A549 (cell line): ENCODE results near the gene WNT7B. TPM values are rescaled to one million over a fixed set of nuclear protein-coding genes. Genes with fewer than 3 reads are reported as not detected.

Experiments used
- ATAC-seq, 2 experiments: fragments of 200-7000 bp in 1 of 2; fragments of >200 bp in 1 of 2; cut with Nextera tagmentation in 1 of 2; cut with Tn5 transposase in 1 of 2; 3 replicates each; pipeline versions ENCODE4 v1.8.0 to v1.9.1; 2018 to 2020; ENCODE audit warnings: mild to moderate bottlenecking in 1 of 2, moderate library complexity in 1 of 2
- CTCF ChIA-PET: fragments of 300-600 bp; sonication (Branson Sonifier 250); formaldehyde crosslinking; extraction: SDS; loops from one replicate; lab custom pipeline; 2021; ENCODE audit warnings: antibody characterized with exemption, inconsistent platforms; lab: Yijun Ruan, JAX
- POLR2A ChIA-PET: fragments of 350-600 bp; formaldehyde crosslinking; extraction: SDS; loops from one replicate; lab custom pipeline; 2021; ENCODE audit warnings: antibody characterized with exemption, inconsistent platforms; lab: Yijun Ruan, JAX
- DNase-seq, 2 experiments: peaks; one replicate each; pipeline versions ENCODE4 v3.0.0 to v3.0.0-alpha.2; 2011 to 2016; ENCODE audit warnings: low read depth in 1 of 2, low spot score in 1 of 2
- FAIRE-seq: peaks from 2 replicates; lab custom pipeline; 2011; peaks lifted over from hg19 to GRCh38; lab: Jason Lieb, UNC
- H3K27ac ChIP-seq, 2 experiments: fragments of >200 bp; sonication (Bioruptor Twin); formaldehyde crosslinking; 3 replicates each; pipeline ENCODE4 v1.5.1; 2016 to 2017
- H3K4me1 ChIP-seq: fragments of >200 bp; sonication (Bioruptor Twin); formaldehyde crosslinking; 3 replicates; pipeline ENCODE4 v1.6.1; 2016
- H3K4me2 ChIP-seq: fragments of >200 bp; sonication (Bioruptor Twin); formaldehyde crosslinking; 3 replicates; pipeline ENCODE4 v1.6.1; 2016
- H3K4me3 ChIP-seq: fragments of >200 bp; sonication (Bioruptor Twin); formaldehyde crosslinking; 3 replicates; pipeline ENCODE4 v1.5.1; 2016
- H3K9me3 ChIP-seq: fragments of >200 bp; sonication (Bioruptor Twin); formaldehyde crosslinking; 3 replicates; pipeline ENCODE4 v1.6.1; 2016
- CBX2 ChIP-seq: fragments of 200-600 bp; sonication (generic); IDR thresholded peaks from 2 replicates; pipeline ENCODE4 v1.6.1; 2016; ENCODE audit warnings: low read depth, mild to moderate bottlenecking, borderline replicate concordance
- CBX8 ChIP-seq: fragments of 200-600 bp; sonication (generic); IDR thresholded peaks from 2 replicates; pipeline ENCODE4 v1.6.1; 2016
- CHD4 ChIP-seq: fragments of 200-600 bp; sonication (generic); IDR thresholded peaks from 2 replicates; pipeline ENCODE4 v1.6.1; 2016; ENCODE audit warnings: antibody characterized with exemption, mild to moderate bottlenecking, borderline replicate concordance
- EHMT2 ChIP-seq: fragments of 200-600 bp; sonication (generic); IDR thresholded peaks from 2 replicates; pipeline ENCODE4 v1.6.1; 2016; ENCODE audit warnings: antibody characterized with exemption, low read depth, mild to moderate bottlenecking, moderate library complexity
- FOSL2 ChIP-seq, 2 experiments: fragments of 450-650 bp in 1 of 2; fragments of >200 bp in 1 of 2; sonication (Bioruptor Twin) in 1 of 2; formaldehyde crosslinking; IDR thresholded peaks; 2 replicates each; pipeline versions ENCODE4 v1.5.0 to v1.6.1; 2016 to 2020; ENCODE audit warnings: mild to moderate bottlenecking in 1 of 2, moderate library complexity in 1 of 2
- FOXS1 ChIP-seq: fragments of 250-450 bp; sonication (Bioruptor Pico); IDR thresholded peaks from 2 replicates; pipeline ENCODE4 v1.5.0; 2020; ENCODE audit warnings: mild to moderate bottlenecking, moderate library complexity
- HEYL ChIP-seq: fragments of 250-450 bp; sonication (Bioruptor Pico); IDR thresholded peaks from 2 replicates; pipeline ENCODE4 v1.8.0; 2021; ENCODE audit warnings: mild to moderate bottlenecking, moderate library complexity
- HOXA7 ChIP-seq: fragments of 250-450 bp; sonication (Bioruptor Pico); IDR thresholded peaks from 2 replicates; pipeline ENCODE4 v1.5.0; 2020; ENCODE audit warnings: mild to moderate bottlenecking, moderate library complexity
- HOXB13 ChIP-seq: fragments of 250-450 bp; sonication (Bioruptor Pico); IDR thresholded peaks from 2 replicates; pipeline ENCODE4 v1.5.0; 2020; ENCODE audit warnings: low read depth, mild to moderate bottlenecking, moderate library complexity
- JUNB ChIP-seq: fragments of >200 bp; sonication (Bioruptor Twin); formaldehyde crosslinking; IDR thresholded peaks from 2 replicates; pipeline ENCODE4 v1.6.1; 2016
- KDM5A ChIP-seq: fragments of 200-600 bp; sonication (generic); IDR thresholded peaks from 2 replicates; pipeline ENCODE4 v1.6.1; 2016; ENCODE audit warnings: antibody characterized with exemption, mild to moderate bottlenecking
- MAZ ChIP-seq: fragments of 150-350 bp; IDR thresholded peaks from 2 replicates; pipeline ENCODE4 v1.6.1; 2014; ENCODE audit warnings: antibody characterized with exemption, low read depth, low read length, borderline replicate concordance
- POLR2A ChIP-seq: IDR thresholded peaks from 2 replicates; pipeline ENCODE4 v1.6.1; 2012; ENCODE audit warnings: mild to moderate bottlenecking, low read length
- POLR2AphosphoS2 ChIP-seq: conservative IDR thresholded peaks from 2 replicates; pipeline ENCODE4 v1.6.1; 2012; ENCODE audit warnings: low read length, improper control_type of control experiment, inconsistent platforms
- RCOR1 ChIP-seq: fragments of 150-350 bp; IDR thresholded peaks from 2 replicates; pipeline ENCODE4 v1.6.1; 2014; ENCODE audit warnings: antibody characterized with exemption, low read length, low read depth
- ZFP36 ChIP-seq: fragments of 450-650 bp; IDR thresholded peaks from 2 replicates; pipeline ENCODE4 v1.6.1; 2014; ENCODE audit warnings: borderline replicate concordance; ENCODE audit not compliant: partially characterized antibody
- ZSCAN20 ChIP-seq: fragments of 250-450 bp; sonication (Bioruptor Pico); IDR thresholded peaks from 2 replicates; pipeline ENCODE4 v1.8.0; 2022; ENCODE audit warnings: mild to moderate bottlenecking, moderate library complexity
- WGBS: methylation state at CpG from one replicate; pipeline ENCODE4 v1.1.6; 2017; ENCODE audit errors: missing lambda C conversion rate; 5-methylcytosine and 5-hydroxymethylcytosine counted together
- polyA plus RNA-seq, 4 experiments: library from polyadenylated mRNA; depleted of rRNA in 3 of 4; stranded (reverse); fragments of >200 nt; fragmentation: RNase III in 1 of 4; extraction: RNeasy Plus Mini Kit Qiagen cat#74134 plus additional on column Dnase treatment in 1 of 4; gene quantifications; 2 replicates in 3 of 4; 3 replicates in 1 of 4; pipeline ENCODE4 v1.2.3, GENCODE V29; 2011 to 2017
- TF ChIP-seq, protein P1 (sequence below): IDR thresholded peaks from 2 replicates; pipeline ENCODE4 v1.6.1; 2012
- TF ChIP-seq, protein P2 (sequence below): fragments of >200 bp; sonication (Bioruptor Twin); formaldehyde crosslinking; IDR thresholded peaks from 3 replicates; pipeline ENCODE4 v1.6.1; 2016

Gene WNT7B
- polyA plus RNA-seq, 2 of the 4 experiments (the other 2 are of a cell fraction), result 16.9 to 80.8 TPM

DNA sequence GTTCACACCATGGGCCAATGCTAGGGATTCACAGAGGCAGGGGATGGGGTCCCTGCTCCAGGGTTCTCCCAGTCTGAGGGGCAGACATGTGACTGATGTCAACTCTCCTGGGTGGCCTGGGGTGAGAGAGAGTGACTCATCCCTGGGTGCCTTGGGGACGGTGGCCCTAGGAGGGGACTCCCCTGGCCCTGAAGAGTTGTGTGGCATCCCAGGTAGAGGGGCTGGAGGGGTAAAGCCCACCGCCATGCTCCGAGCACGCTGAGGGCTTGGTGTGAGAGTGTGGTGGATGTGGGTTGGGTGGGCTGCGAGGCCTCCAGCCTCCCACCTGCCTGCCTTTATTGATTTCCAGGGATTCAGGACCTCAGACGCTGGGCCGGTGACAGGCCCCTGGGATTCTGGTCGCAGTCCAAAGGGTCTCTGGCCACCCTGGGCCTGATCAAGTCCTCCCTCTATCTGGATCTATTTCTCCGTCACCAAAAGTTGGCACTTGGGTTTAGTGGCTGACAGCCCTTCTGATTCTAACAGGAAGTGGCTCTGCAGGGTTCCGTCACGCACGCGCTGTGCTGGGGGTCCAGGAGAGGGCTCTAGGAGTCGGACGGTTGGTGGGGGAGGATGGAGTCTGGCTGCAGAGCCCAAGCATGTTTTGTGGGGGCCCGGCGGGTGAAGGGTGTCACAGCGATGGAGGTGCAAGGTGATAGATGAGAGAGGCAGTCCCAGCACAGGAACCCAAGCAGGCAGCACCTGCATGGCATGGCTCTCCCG lies 27.3 kb upstream of the WNT7B start:
- CTCF ChIA-PET, result interaction anchor here (1.8 to 10.7 kb wide), 6 partner anchors 9 to 375 kb away, joined by 4 to 133 read pairs (median 48); no protein-coding TSS in a partner anchor
- Histone ChIP-seq H3K4me1 (peaks cover 31% of the 10 kb centered on the region), H3K9me3 (no peaks in the 10 kb centered on the region), H3K27ac (peak overlapping the region in 1 of 2 experiments; percentile 61; a peak in 3 of 6 replicates), H3K4me3 (no peak overlapping the region), H3K4me2 (no peak overlapping the region)
- POLR2A ChIA-PET, result no interaction called here
- no peak for TF ChIP-seq FOSL2 (IDR thresholded peaks at IDR 0.05)
- TF ChIP-seq FOSL2 (CRISPR knock-in tag; IDR thresholded peaks at IDR 0.05), result 0 out of 2 replicates have a peak, but pooled peaks have one; percentile 26
- no peak for TF ChIP-seq JUNB
- ATAC-seq, result no peak
- no peak for FAIRE-seq
- WGBS, result 94% methylated on average over 18 of the region's 19 CpGs
- no peak for DNase-seq

DNA sequence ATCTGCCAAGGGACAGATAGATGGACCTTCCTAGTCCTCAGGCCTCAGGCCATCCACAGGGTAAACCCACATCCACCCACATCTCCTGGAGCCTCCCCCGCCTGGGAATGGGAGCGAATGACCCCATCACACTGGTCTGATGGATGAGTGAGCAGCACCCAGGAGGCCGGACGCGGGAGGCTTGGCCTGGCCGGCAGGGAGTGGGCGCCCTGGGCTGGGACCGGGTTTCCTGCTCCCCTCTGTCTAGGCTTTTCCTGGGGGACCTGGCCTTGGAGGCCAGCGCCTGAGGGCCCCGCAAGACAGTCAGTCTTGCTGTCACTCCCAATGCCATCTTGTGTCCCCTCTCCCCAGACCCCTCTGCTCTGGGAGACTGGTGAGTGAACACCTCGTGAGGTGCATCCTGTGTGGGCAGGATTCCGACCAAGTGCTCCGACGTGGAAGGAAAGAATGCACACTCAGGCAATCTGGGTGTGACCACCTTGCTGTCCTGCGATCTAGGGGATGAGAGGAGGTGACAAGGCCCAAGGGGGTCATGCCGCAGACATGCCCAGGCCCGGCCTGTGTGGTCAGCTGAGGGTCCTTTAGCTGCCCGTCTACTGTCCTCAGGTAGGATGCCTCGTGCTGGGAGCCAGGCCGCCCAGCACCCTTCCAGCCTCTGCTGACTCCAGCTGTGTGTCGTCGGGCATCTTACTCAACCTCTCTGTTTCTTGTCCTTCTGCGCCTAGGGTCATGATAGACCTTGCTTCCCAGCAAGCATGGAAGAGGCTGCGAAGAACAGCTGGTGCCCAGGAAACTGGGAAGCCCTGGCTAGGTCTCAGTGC lies 26.5 kb upstream of the WNT7B start:
- CTCF ChIA-PET, result interaction anchor here (0.9 to 10.7 kb wide), 3 partner anchors 9 to 114 kb away, joined by 3 to 133 read pairs (median 6); no protein-coding TSS in a partner anchor
- TF ChIP-seq ZFP36 (peak; percentile 20), ZSCAN20 (no peak)
- Histone ChIP-seq H3K4me3 (no peak overlapping the region), H3K9me3 (no peaks in the 10 kb centered on the region), H3K4me2 (no peak overlapping the region), H3K4me1 (peaks cover 31% of the 10 kb centered on the region), H3K27ac (peak overlapping the region; percentile 51 to 61; a peak in 4 of 6 replicates)
- DNase-seq (no peak), FAIRE-seq (no peak), ATAC-seq (no peak)
- 89% methylated on average over 17 of the region's 24 CpGs for WGBS
- POLR2A ChIA-PET, result no interaction called here

DNA sequence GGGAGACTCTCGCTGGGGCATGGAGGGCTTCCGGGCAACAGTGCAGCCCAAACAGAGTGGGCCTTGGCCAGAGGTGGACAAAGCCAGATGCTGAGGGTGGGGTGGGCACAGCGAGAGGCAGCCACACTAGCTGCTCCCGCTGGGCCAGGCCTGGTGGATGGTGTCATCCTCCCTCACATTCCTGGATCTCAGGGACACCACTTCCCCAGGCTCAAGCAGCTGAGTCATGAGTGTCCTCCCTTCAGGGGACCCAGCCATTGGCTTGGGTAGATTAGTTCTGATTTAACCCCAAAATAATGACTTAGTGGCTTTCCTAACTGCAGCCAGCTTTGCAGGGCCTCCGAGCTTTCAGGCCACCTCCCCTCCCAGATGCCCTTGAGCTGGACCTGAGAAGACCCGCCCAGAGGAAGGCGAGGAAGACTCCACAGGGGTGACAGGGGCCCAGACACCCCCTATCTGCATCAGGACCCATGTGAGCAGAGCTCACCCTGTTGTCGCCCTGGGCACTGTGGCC lies 25.9 kb upstream of the WNT7B start:
- no peak for TF ChIP-seq MAZ
- FAIRE-seq, result no peak
- peak in 1 of 2 experiments; percentile 38 for DNase-seq
- H3K27ac ChIP-seq, result peak overlapping the region; percentile 51 to 61; a peak in 4 of 6 replicates
- ChIA-PET POLR2A (no interaction called here), CTCF (interaction anchor here (0.9 to 10.7 kb wide), 3 partner anchors 9 to 115 kb away, joined by 3 to 133 read pairs (median 6); no protein-coding TSS in a partner anchor)
- H3K4me3 ChIP-seq, result no peak overlapping the region
- ATAC-seq, result no peak
- whole genome bisulfite sequencing, result 67% methylated on average over 6 of the region's 8 CpGs
- H3K4me2 ChIP-seq, result 0 out of 3 replicates have a peak overlapping the region, but pooled peaks have one; percentile 25
- no peaks in the 10 kb centered on the region for H3K9me3 ChIP-seq
- H3K4me1 ChIP-seq, result peaks cover 29% of the 10 kb centered on the region

DNA sequence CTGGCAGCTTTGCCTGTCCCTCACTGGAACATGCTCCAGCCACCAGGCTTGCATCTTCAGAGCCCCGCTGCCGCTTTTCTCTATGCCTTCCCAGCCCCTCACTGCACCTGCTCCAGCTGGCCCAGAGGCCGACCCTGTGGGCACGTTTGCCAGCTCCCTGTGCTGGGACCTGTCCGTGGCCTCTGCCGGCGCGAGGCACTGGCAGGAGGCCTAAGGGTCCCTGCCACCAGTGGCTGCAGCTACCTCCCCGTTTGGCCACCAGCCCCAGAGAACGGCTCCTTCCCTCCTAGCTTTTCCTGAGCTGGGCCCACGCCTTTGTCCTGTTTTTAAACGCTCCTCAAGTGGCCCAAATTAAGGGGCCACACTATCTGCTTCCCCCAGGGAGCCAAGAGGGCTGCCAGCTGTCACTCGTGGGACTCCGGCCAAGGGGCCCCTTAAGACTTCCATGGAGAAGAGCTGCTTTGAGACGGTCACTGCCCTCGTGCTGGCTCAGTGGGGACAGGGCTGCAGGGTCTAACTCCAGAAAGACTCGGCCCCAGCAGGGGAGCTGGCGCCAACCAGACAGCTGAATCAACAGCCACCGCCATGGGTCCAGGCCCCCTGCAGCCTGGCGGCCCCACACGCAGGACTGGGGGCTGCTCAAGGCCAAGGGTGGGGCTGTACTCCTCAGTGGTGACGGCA lies 24.6 kb upstream of the WNT7B start:
- Histone ChIP-seq H3K4me2 (no peak overlapping the region), H3K9me3 (no peaks in the 10 kb centered on the region), H3K4me3 (no peak overlapping the region), H3K4me1 (peaks cover 17% of the 10 kb centered on the region), H3K27ac (peak overlapping the region in 1 of 2 experiments; percentile 34; a peak in 1 of 6 replicates)
- no peak for FAIRE-seq
- ChIA-PET POLR2A (no interaction called here), CTCF (interaction anchor here (0.5 to 10.7 kb wide), 5 partner anchors 11 to 750 kb away, joined by 3 to 133 read pairs (median 3); no protein-coding TSS in a partner anchor)
- TF ChIP-seq EHMT2 (no peak), HOXB13 (CRISPR knock-in tag) (no peak), CBX2 (no peak), HEYL (CRISPR knock-in tag) (no peak), POLR2A (no peak), FOXS1 (no peak), CHD4 (no peak), POLR2AphosphoS2 (no peak), RCOR1 (no peak), CBX8 (no peak), KDM5A (no peak), HOXA7 (no peak), MAZ (no peak), ZFP36 (no peak)
- TF ChIP-seq, protein P1, sequence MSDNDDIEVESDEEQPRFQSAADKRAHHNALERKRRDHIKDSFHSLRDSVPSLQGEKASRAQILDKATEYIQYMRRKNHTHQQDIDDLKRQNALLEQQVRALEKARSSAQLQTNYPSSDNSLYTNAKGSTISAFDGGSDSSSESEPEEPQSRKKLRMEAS, result no peak
- TF ChIP-seq, protein P2, sequence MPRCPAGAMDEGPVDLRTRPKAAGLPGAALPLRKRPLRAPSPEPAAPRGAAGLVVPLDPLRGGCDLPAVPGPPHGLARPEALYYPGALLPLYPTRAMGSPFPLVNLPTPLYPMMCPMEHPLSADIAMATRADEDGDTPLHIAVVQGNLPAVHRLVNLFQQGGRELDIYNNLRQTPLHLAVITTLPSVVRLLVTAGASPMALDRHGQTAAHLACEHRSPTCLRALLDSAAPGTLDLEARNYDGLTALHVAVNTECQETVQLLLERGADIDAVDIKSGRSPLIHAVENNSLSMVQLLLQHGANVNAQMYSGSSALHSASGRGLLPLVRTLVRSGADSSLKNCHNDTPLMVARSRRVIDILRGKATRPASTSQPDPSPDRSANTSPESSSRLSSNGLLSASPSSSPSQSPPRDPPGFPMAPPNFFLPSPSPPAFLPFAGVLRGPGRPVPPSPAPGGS, result no peak
- ATAC-seq, result no peak
- no peak for DNase-seq
- WGBS, result 97% methylated on average over 6 of the region's 22 CpGs
